WTC11 (cell line): ENCODE data around the gene KMT2A. TPM values are rescaled to one million over a fixed set of nuclear protein-coding genes. Genes with fewer than 3 reads are reported as not detected.

Experiments used
- ATAC-seq: fragments of 200-7000 bp; cut with Tn5 transposase; 2 replicates; pipeline ENCODE4 v1.10.0; 2021; ENCODE audit warnings: mild to moderate bottlenecking, moderate library complexity
- CTCF ChIA-PET: fragments of 300-600 bp; sonication (Branson Sonifier 250); formaldehyde crosslinking; loops from one replicate; lab custom pipeline; 2021; ENCODE audit warnings: antibody characterized with exemption; lab: Charles Lee
- POLR2A ChIA-PET: fragments of 350-600 bp; sonication (Branson Sonifier 250); formaldehyde crosslinking; loops from one replicate; lab custom pipeline; 2021; ENCODE audit warnings: antibody characterized with exemption; lab: Charles Lee
- DNase-seq: peaks from one replicate; pipeline ENCODE4 v3.0.0; 2021; ENCODE audit warnings: low spot score
- H3K27ac Mint-ChIP-seq: 2 replicates; pipeline ENCODE4 v1.8.0; 2021; ENCODE audit warnings: mixed read lengths
- H3K27me3 Mint-ChIP-seq: 2 replicates; pipeline ENCODE4 v1.8.0; 2021; ENCODE audit warnings: low read depth, mild to moderate bottlenecking, moderate library complexity, mixed read lengths
- H3K36me3 Mint-ChIP-seq: 2 replicates; pipeline ENCODE4 v1.8.0; 2021; ENCODE audit warnings: mixed read lengths
- H3K4me1 Mint-ChIP-seq: 2 replicates; pipeline ENCODE4 v1.8.0; 2022; ENCODE audit warnings: mixed read lengths
- H3K4me3 Mint-ChIP-seq: 2 replicates; pipeline ENCODE4 v1.8.0; 2021; ENCODE audit warnings: mild to moderate bottlenecking, moderate library complexity, mixed read lengths
- H3K9me3 Mint-ChIP-seq: 2 replicates; pipeline ENCODE4 v1.8.0; 2021; ENCODE audit warnings: mixed read lengths
- CDX4 ChIP-seq: fragments of 250-450 bp; sonication (Bioruptor Pico); IDR thresholded peaks from 2 replicates; pipeline ENCODE4 v1.9.0; 2021; ENCODE audit warnings: moderate library complexity, mild to moderate bottlenecking, inconsistent platforms, borderline replicate concordance
- CREM ChIP-seq: sonication (generic); formaldehyde crosslinking; IDR thresholded peaks from 2 replicates; pipeline ENCODE4 v1.8.1; 2022; ENCODE audit warnings: mild to moderate bottlenecking, missing genetic modification reagents, moderate library complexity
- E2F1 ChIP-seq: sonication (generic); formaldehyde crosslinking; IDR thresholded peaks from 2 replicates; pipeline ENCODE4 v1.8.0; 2022; ENCODE audit warnings: mild to moderate bottlenecking, missing genetic modification reagents
- ERG ChIP-seq: fragments of 250-450 bp; sonication (Bioruptor Pico); IDR thresholded peaks from 2 replicates; pipeline ENCODE4 v1.8.0; 2021; ENCODE audit warnings: mild to moderate bottlenecking
- FOXK1 ChIP-seq: sonication (generic); formaldehyde crosslinking; IDR thresholded peaks from 2 replicates; pipeline ENCODE4 v1.8.0; 2022; ENCODE audit warnings: mild to moderate bottlenecking, moderate library complexity, missing genetic modification reagents
- MAX ChIP-seq: sonication (generic); formaldehyde crosslinking; IDR thresholded peaks from 2 replicates; pipeline ENCODE4 v1.8.0; 2022; ENCODE audit warnings: mild to moderate bottlenecking, missing genetic modification reagents
- MYBL2 ChIP-seq: sonication (generic); formaldehyde crosslinking; IDR thresholded peaks from 2 replicates; pipeline ENCODE4 v1.8.1; 2023; ENCODE audit warnings: mild to moderate bottlenecking, moderate library complexity, missing genetic modification reagents
- NFATC4 ChIP-seq: fragments of 250-450 bp; sonication (Bioruptor Pico); IDR thresholded peaks from 2 replicates; pipeline ENCODE4 v1.9.0; 2021; ENCODE audit warnings: mild to moderate bottlenecking
- NR2C2 ChIP-seq: sonication (generic); formaldehyde crosslinking; IDR thresholded peaks from 2 replicates; pipeline ENCODE4 v1.8.0; 2022; ENCODE audit warnings: mild to moderate bottlenecking, missing genetic modification reagents
- OVOL2 ChIP-seq: fragments of 250-450 bp; sonication (Bioruptor Pico); IDR thresholded peaks from 2 replicates; pipeline ENCODE4 v1.9.0; 2021; ENCODE audit warnings: mild to moderate bottlenecking, borderline replicate concordance
- PREB ChIP-seq: sonication (generic); formaldehyde crosslinking; IDR thresholded peaks from 2 replicates; pipeline ENCODE4 v1.8.1; 2022; ENCODE audit warnings: mild to moderate bottlenecking, missing genetic modification reagents, moderate library complexity, borderline replicate concordance
- TEAD1 ChIP-seq: sonication (generic); formaldehyde crosslinking; IDR thresholded peaks from 2 replicates; pipeline ENCODE4 v1.8.0; 2022; ENCODE audit warnings: mild to moderate bottlenecking, missing genetic modification reagents
- TP53 ChIP-seq: sonication (generic); formaldehyde crosslinking; IDR thresholded peaks from 2 replicates; pipeline ENCODE4 v1.8.1; 2023; ENCODE audit warnings: mild to moderate bottlenecking, missing genetic modification reagents
- USF1 ChIP-seq: sonication (generic); formaldehyde crosslinking; IDR thresholded peaks from 2 replicates; pipeline ENCODE4 v1.8.0; 2022; ENCODE audit warnings: mild to moderate bottlenecking, missing genetic modification reagents
- ZNF138 ChIP-seq: sonication (generic); formaldehyde crosslinking; conservative IDR thresholded peaks from 2 replicates; pipeline ENCODE4 v1.8.1; 2022; ENCODE audit warnings: mild to moderate bottlenecking, moderate library complexity, missing genetic modification reagents
- ZNF396 ChIP-seq: fragments of 250-450 bp; sonication (Bioruptor Pico); IDR thresholded peaks from 2 replicates; pipeline ENCODE4 v1.8.0; 2021; ENCODE audit warnings: mild to moderate bottlenecking, moderate library complexity, borderline replicate concordance
- ZNF532 ChIP-seq: fragments of 250-450 bp; sonication (Bioruptor Pico); IDR thresholded peaks from 2 replicates; pipeline ENCODE4 v1.9.0; 2021; ENCODE audit warnings: mild to moderate bottlenecking, borderline replicate concordance
- ZNF671 ChIP-seq: fragments of 250-450 bp; sonication (Bioruptor Pico); IDR thresholded peaks from 2 replicates; pipeline ENCODE4 v1.8.0; 2021; ENCODE audit warnings: mild to moderate bottlenecking
- ZSCAN18 ChIP-seq: fragments of 250-450 bp; sonication (Bioruptor Pico); IDR thresholded peaks from 2 replicates; pipeline ENCODE4 v2.1.2; 2022; ENCODE audit warnings: mild to moderate bottlenecking, moderate library complexity
- total RNA-seq: library from RNA; stranded (reverse); gene quantifications from 3 replicates; pipeline ENCODE4 v1.2.3, GENCODE V29; 2021

The KMT2A gene
- total RNA-seq, 1 experiment from 2014 or later, result 59.1 TPM

GRCh38 chr11:118547132-118547531 is 110.8 kb downstream of the KMT2A start:
- TF ChIP-seq PREB (CRISPR knock-in tag) (no peak), CDX4 (no peak), MYBL2 (CRISPR knock-in tag) (no peak), USF1 (no peak), NR2C2 (CRISPR knock-in tag) (no peak), E2F1 (CRISPR knock-in tag) (no peak), ZNF396 (CRISPR knock-in tag) (no peak), CREM (CRISPR knock-in tag) (no peak), NFATC4 (no peak), FOXK1 (CRISPR knock-in tag) (no peak), TEAD1 (CRISPR knock-in tag) (no peak), ERG (CRISPR knock-in tag) (no peak), ZNF138 (CRISPR knock-in tag) (no peak), MAX (CRISPR knock-in tag) (no peak), ZNF532 (no peak)
- no peak for ATAC-seq
- Mint-ChIP-seq H3K4me1 (no peaks in the 10 kb centered on the region), H3K36me3 (peaks cover 5% of the 10 kb centered on the region), H3K27me3 (no peaks in the 10 kb centered on the region), H3K4me3 (no peak overlapping the region), H3K27ac (no peak overlapping the region), H3K9me3 (no peaks in the 10 kb centered on the region)
- POLR2A ChIA-PET, result no interaction called here
- DNase-seq, result no peak
- CTCF ChIA-PET, result no interaction called here

GRCh38 chr11:118552341-118552740 is 116.0 kb downstream of the KMT2A start:
- CTCF ChIA-PET, result no interaction called here
- peaks cover 30% of the 10 kb centered on the region for H3K36me3 Mint-ChIP-seq
- H3K27me3 Mint-ChIP-seq, result no peaks in the 10 kb centered on the region
- no peaks in the 10 kb centered on the region for H3K9me3 Mint-ChIP-seq
- no peaks in the 10 kb centered on the region for H3K4me1 Mint-ChIP-seq
- H3K4me3 Mint-ChIP-seq, result no peak overlapping the region
- ATAC-seq (no peak), DNase-seq (no peak)
- no peak overlapping the region for H3K27ac Mint-ChIP-seq
- POLR2A ChIA-PET, result no interaction called here
- no peak for TF ChIP-seq TP53 (CRISPR knock-in tag)
- no peak for TF ChIP-seq ZSCAN18 (CRISPR knock-in tag)
- no peak for TF ChIP-seq ZNF532
- no peak for TF ChIP-seq ZNF671 (CRISPR knock-in tag)
- no peak for TF ChIP-seq OVOL2 (CRISPR knock-in tag)
